ENCODE results near the gene ADIPOQ.
A peak's percentile ranks its signal among the peaks of the same experiment; 100 is the strongest.
"Not testable (repeated sequence)": the region's sequence is repeated elsewhere in the genome, so short reads cannot be mapped to it uniquely, and the experiment has no call there.

The ADIPOQ gene

GRCh38 chr3:186842426-186843038 lies at the start of gene ADIPOQ:
TSS of gene ADIPOQ (plus strand) at chr3:186842710. CDS start at chr3:186853059, 10,349 bp downstream.
- H3K36me3 ChIP-seq, result no peaks in the 10 kb centered on the region
- no peaks in the 10 kb centered on the region for H3K9me3 ChIP-seq (ENCODE audit: severe bottlenecking)
- no peaks in the 10 kb centered on the region for H3K27me3 ChIP-seq (ENCODE audit: insufficient read depth, low read depth, severe bottlenecking)
- DNase-seq, result no peak
- no peak for TF ChIP-seq CTCF (IDR thresholded peaks at IDR 0.05; ENCODE audit: low read depth, low read length)
- H3K27ac ChIP-seq, result no peak within 1 kb of the TSS
- no peak within 1 kb of the TSS for H3K4me3 ChIP-seq (ENCODE audit: low read depth, low read length)

- no peak for TF ChIP-seq CTCF (IDR thresholded peaks at IDR 0.05; ENCODE audit: low read depth, low read length)
- H3K9me3 ChIP-seq (ENCODE audit: severe bottlenecking), result no peaks in the 10 kb centered on the region
- DNase-seq, result peak; percentile 55
- H3K36me3 ChIP-seq, result peaks cover 90% of the 10 kb centered on the region
- H3K27me3 ChIP-seq (ENCODE audit: insufficient read depth, low read depth, severe bottlenecking), result no peaks in the 10 kb centered on the region
- H3K4me3 ChIP-seq (ENCODE audit: low read depth, low read length), result no peak overlapping the region
- H3K27ac ChIP-seq, result peak overlapping the region; percentile 36
Measured at GRCh38 chr3:186798239-186798874, 44.2 kb upstream of the ADIPOQ start.

GRCh38 chr3:186800285-186800684 lies 42.2 kb upstream of the ADIPOQ start:
- Histone ChIP-seq H3K9me3 (ENCODE audit: severe bottlenecking) (no peaks in the 10 kb centered on the region), H3K36me3 (peaks cover 92% of the 10 kb centered on the region), H3K27ac (no peak overlapping the region), H3K27me3 (ENCODE audit: insufficient read depth, low read depth, severe bottlenecking) (no peaks in the 10 kb centered on the region), H3K4me3 (ENCODE audit: low read depth, low read length) (no peak overlapping the region)
- DNase-seq, result no peak
- no peak for TF ChIP-seq CTCF (IDR thresholded peaks at IDR 0.05; ENCODE audit: low read depth, low read length)

GRCh38 chr3:186802701-186803100 lies 39.8 kb upstream of the ADIPOQ start:
- H3K4me3 ChIP-seq (ENCODE audit: low read depth, low read length), result no peak overlapping the region
- no peak overlapping the region for H3K27ac ChIP-seq
- DNase-seq, result no peak
- H3K9me3 ChIP-seq (ENCODE audit: severe bottlenecking), result no peaks in the 10 kb centered on the region
- H3K36me3 ChIP-seq, result peaks cover 70% of the 10 kb centered on the region
- TF ChIP-seq CTCF (IDR thresholded peaks at IDR 0.05; ENCODE audit: low read depth, low read length), result no peak
- H3K27me3 ChIP-seq (ENCODE audit: insufficient read depth, low read depth, severe bottlenecking), result no peaks in the 10 kb centered on the region

GRCh38 chr3:186803447-186803846 lies 39.1 kb upstream of the ADIPOQ start:
- peaks cover 65% of the 10 kb centered on the region for H3K36me3 ChIP-seq
- H3K27ac ChIP-seq; H3K9me3 ChIP-seq (ENCODE audit: severe bottlenecking); DNase-seq; H3K27me3 ChIP-seq (ENCODE audit: insufficient read depth, low read depth, severe bottlenecking); H3K4me3 ChIP-seq (ENCODE audit: low read depth, low read length): not testable (repeated sequence)

GRCh38 chr3:186806089-186807055 lies 36.1 kb upstream of the ADIPOQ start, which contains the start of gene RFC4:
TSS of gene RFC4 (minus strand) at chr3:186806482. CDS start at chr3:186804713, 1,769 bp downstream.
- TF ChIP-seq CTCF (IDR thresholded peaks at IDR 0.05; ENCODE audit: low read depth, low read length), result no peak
- peak within 1 kb of the TSS; percentile 83 for H3K27ac ChIP-seq
- H3K27me3 ChIP-seq (ENCODE audit: insufficient read depth, low read depth, severe bottlenecking), result no peaks in the 10 kb centered on the region
- peaks cover 37% of the 10 kb centered on the region for H3K36me3 ChIP-seq
- DNase-seq, result peak; percentile 88
- H3K9me3 ChIP-seq (ENCODE audit: severe bottlenecking), result no peaks in the 10 kb centered on the region
- H3K4me3 ChIP-seq (ENCODE audit: low read depth, low read length), result peak within 1 kb of the TSS; percentile 77
